A549 (cell line): Measurements from ENCODE around the gene VDR.

Experiments
- ELK1 ChIP-seq: fragments of 150-350 bp; IDR thresholded peaks from 2 replicates; pipeline ENCODE4 v1.6.1; 2014; ENCODE audit warnings: low read depth, mild to moderate bottlenecking, low read length
- HOXA7 ChIP-seq: fragments of 250-450 bp; sonication (Bioruptor Pico); IDR thresholded peaks from 2 replicates; pipeline ENCODE4 v1.5.0; 2020; ENCODE audit warnings: mild to moderate bottlenecking, moderate library complexity
- HOXB5 ChIP-seq: fragments of 250-450 bp; sonication (Bioruptor Pico); IDR thresholded peaks from 2 replicates; pipeline ENCODE4 v1.5.0; 2020; ENCODE audit warnings: mild to moderate bottlenecking, moderate library complexity
- MAX ChIP-seq: IDR thresholded peaks from 2 replicates; pipeline ENCODE4 v1.6.1; 2012
- MAZ ChIP-seq: fragments of 150-350 bp; IDR thresholded peaks from 2 replicates; pipeline ENCODE4 v1.6.1; 2014; ENCODE audit warnings: antibody characterized with exemption, low read depth, low read length, borderline replicate concordance
- RAD21 ChIP-seq, 2 experiments: fragments of >200 bp in 1 of 2; sonication (Bioruptor Twin) in 1 of 2; formaldehyde crosslinking in 1 of 2; IDR thresholded peaks in 1 of 2; conservative IDR thresholded peaks in 1 of 2; 2 replicates in 1 of 2; 3 replicates in 1 of 2; pipeline ENCODE4 v1.6.1; 2012 to 2018; ENCODE audit warnings: inconsistent platforms in 1 of 2
- RARB ChIP-seq: fragments of 250-450 bp; sonication (Bioruptor Pico); IDR thresholded peaks from 2 replicates; pipeline ENCODE4 v1.8.0; 2021; ENCODE audit warnings: mild to moderate bottlenecking, moderate library complexity
- REST ChIP-seq: fragments of 200-600 bp; sonication (generic); IDR thresholded peaks from 2 replicates; pipeline ENCODE4 v1.6.1; 2016; ENCODE audit warnings: antibody characterized with exemption, mild to moderate bottlenecking, moderate library complexity
- SREBF2 ChIP-seq: fragments of 450-650 bp; IDR thresholded peaks from 2 replicates; pipeline ENCODE4 v1.6.1; 2014; ENCODE audit warnings: mild to moderate bottlenecking, moderate library complexity

GRCh38 chr12:47904713-47905709, at the start of gene VDR:
- TF ChIP-seq RAD21 (conservative IDR thresholded peaks at IDR 0.05 in 1 of 2, IDR thresholded peaks at IDR 0.05 in 1 of 2), result peak in 1 of 2 experiments; percentile 53; a peak in 2 of 5 replicates
- peak; percentile 65 for TF ChIP-seq MAX
- no peak for TF ChIP-seq HOXA7 (CRISPR knock-in tag)
- no peak for TF ChIP-seq RARB
- no peak for TF ChIP-seq MAZ
- no peak for TF ChIP-seq SREBF2
- TF ChIP-seq ELK1, result no peak
- TF ChIP-seq HOXB5, result peak; percentile 48; the same call in 1 of the 2 replicates
- no peak for TF ChIP-seq REST
